ENCODE measurements around the gene SORCS2. TPM values are rescaled to one million over a fixed set of nuclear protein-coding genes. Genes with fewer than 3 reads are reported as not detected.
A peak's percentile ranks its signal among the peaks of the same experiment; 100 is the strongest.

Gene SORCS2
- total and polyA plus RNA-seq, 12 donors, result 0.25 to 5.4 (median 2.2) TPM

DNA sequence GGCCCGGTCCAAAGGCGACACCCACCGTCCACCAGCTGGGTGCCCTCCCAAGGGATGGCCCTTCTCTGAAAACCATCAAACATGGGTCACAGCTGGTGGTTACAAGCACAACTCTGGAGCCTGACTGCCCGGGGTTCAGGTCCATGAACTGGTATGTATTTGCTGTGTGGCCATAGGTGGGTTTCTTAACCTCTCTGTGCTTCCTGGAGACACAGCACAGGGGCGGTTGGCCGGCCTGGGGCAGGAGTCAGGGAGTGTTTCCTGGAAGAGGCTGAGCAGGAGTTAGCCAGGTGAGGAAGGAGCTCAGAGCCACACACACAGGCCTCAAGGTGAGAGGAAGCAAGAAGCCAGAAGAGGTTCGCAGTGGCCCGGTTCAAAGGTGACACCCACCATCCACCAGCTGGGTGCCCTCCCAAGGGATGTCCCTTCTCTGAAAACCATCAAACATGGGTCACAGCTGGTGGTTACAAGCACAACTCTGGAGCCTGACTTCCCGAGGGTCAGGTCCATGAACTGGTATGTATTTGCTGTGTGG is 486.0 kb downstream of the SORCS2 start:
- intact Hi-C loops (cut with DNase I), result no loop called here
- H3K27ac ChIP-seq, result no peak overlapping the region
- TF ChIP-seq, protein P1, sequence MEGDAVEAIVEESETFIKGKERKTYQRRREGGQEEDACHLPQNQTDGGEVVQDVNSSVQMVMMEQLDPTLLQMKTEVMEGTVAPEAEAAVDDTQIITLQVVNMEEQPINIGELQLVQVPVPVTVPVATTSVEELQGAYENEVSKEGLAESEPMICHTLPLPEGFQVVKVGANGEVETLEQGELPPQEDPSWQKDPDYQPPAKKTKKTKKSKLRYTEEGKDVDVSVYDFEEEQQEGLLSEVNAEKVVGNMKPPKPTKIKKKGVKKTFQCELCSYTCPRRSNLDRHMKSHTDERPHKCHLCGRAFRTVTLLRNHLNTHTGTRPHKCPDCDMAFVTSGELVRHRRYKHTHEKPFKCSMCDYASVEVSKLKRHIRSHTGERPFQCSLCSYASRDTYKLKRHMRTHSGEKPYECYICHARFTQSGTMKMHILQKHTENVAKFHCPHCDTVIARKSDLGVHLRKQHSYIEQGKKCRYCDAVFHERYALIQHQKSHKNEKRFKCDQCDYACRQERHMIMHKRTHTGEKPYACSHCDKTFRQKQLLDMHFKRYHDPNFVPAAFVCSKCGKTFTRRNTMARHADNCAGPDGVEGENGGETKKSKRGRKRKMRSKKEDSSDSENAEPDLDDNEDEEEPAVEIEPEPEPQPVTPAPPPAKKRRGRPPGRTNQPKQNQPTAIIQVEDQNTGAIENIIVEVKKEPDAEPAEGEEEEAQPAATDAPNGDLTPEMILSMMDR (IDR thresholded peaks at IDR 0.05), result no peak
- H3K36me3 ChIP-seq, result no peaks in the 10 kb centered on the region
- H3K4me3 ChIP-seq, result no peak overlapping the region
- DNase-seq (no peak), ATAC-seq (no peak)
- peaks cover 0 to 30% (median 6%) of the 10 kb centered on the region in 7 donors for H3K27me3 ChIP-seq
- peaks cover 0 to 27% (median 0%) of the 10 kb centered on the region in 11 donors for H3K9me3 ChIP-seq
- 86 to 88% methylated on average over 9 of the region's 9 CpGs for whole genome bisulfite sequencing, 2 donors
- peaks cover 0 to 4% (median 0%) of the 10 kb centered on the region in 9 donors for H3K4me1 ChIP-seq

DNA sequence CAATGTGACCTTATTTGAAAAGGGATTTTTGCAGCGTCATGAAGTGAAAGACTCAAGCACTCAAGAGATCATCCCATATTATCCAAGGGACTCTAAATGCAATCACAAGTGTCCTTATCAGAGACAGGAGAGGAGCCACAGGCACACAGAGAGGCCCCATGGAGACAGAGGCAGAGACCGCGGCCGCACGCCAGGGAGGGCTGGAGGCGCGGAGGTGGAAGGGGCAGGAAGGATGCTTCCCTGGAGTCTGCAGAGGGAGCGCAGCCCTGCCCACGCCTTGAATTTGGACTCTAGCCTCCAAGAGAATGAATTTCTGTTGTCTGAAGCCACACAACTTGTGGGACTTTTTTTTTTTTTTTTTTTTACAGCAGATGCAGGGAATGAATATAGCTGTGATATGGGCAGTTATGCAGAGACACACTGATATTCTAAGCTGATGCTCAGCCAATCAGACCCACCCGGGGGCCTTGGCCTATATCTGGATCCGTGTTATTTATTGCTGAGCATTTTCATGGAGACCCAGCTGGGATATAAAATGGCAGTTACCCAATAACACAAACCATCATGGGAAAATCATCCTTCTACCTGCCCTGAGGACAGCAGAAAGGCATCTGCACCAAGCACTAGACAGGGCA is 487.2 kb downstream of the SORCS2 start:
- ATAC-seq (peak in 4 of 8 donors; percentile 11 to 72 (median 34)), DNase-seq (peak in 1 of 2 donors; percentile 23)
- WGBS, 2 donors, result 43 to 44% methylated on average over 11 of the region's 11 CpGs
- TF ChIP-seq, protein P1 (IDR thresholded peaks at IDR 0.05), result no peak
- Histone ChIP-seq H3K4me1 (peaks cover 0 to 4% (median 0%) of the 10 kb centered on the region in 9 donors), H3K36me3 (no peaks in the 10 kb centered on the region), H3K4me3 (no peak overlapping the region), H3K27ac (no peak overlapping the region), H3K27me3 (peaks cover 0 to 23% (median 6%) of the 10 kb centered on the region in 7 donors), H3K9me3 (peaks cover 0 to 31% (median 0%) of the 10 kb centered on the region in 11 donors)
- intact Hi-C loops (cut with DNase I), result no loop called here

DNA sequence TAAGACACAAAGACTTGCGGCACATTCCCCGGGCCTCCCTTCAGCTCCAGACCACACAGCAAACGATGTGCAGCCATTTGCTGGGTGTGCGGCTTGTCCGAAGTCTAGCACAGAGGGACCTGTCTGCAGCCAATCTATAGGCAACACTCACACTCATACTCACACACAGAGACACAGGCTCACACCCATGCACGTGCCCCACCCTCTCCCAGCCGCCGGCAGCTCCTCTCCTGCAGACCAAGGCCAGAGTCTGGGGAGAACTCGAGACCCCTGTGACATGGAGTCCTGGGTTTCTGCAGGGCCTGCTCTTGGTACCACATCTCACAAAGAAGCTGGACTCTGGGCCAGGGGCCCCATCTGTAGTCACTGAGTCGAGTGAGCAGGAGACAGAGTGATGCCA is 487.8 kb downstream of the SORCS2 start:
- Histone ChIP-seq H3K36me3 (no peaks in the 10 kb centered on the region), H3K27me3 (peaks cover 0 to 21% (median 6%) of the 10 kb centered on the region in 7 donors), H3K4me1 (peaks cover 0 to 4% (median 0%) of the 10 kb centered on the region in 9 donors), H3K4me3 (no peak overlapping the region), H3K27ac (no peak overlapping the region), H3K9me3 (peaks cover 0 to 31% (median 0%) of the 10 kb centered on the region in 11 donors)
- TF ChIP-seq, protein P1 (IDR thresholded peaks at IDR 0.05), result no peak
- DNase-seq (no peak), ATAC-seq (no peak)
- WGBS, 2 donors, result 62 to 76% methylated on average over 10 of the region's 10 CpGs
- intact Hi-C loops (cut with DNase I), result no loop called here

DNA sequence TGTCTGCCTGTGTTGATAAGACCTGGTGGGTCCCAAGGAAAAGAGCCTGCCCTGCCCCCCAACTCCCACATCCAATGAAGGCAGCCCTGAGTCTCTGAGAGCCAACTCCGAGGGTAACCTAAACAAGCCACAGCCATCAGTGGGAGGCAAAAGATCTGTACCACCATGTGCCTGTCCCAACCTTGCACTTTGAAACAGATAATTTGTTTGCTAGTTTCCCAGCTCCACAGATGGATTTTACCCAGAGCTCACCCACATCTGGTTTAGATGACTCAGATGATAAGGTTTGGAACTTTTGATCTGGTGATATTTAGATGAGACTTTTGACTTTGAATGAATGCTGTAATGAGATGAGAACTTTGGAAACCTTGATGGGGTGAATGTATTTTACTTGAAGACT is 488.4 kb downstream of the SORCS2 start:
- Histone ChIP-seq H3K36me3 (no peaks in the 10 kb centered on the region), H3K27ac (no peak overlapping the region), H3K4me1 (peaks cover 0 to 4% (median 0%) of the 10 kb centered on the region in 9 donors), H3K27me3 (peaks cover 0 to 16% (median 6%) of the 10 kb centered on the region in 7 donors), H3K9me3 (peaks cover 0 to 31% (median 0%) of the 10 kb centered on the region in 11 donors), H3K4me3 (no peak overlapping the region)
- TF ChIP-seq, protein P1 (IDR thresholded peaks at IDR 0.05), result no peak
- DNase-seq (no peak), ATAC-seq (no peak)
- intact Hi-C loops (cut with DNase I), result no loop called here
- WGBS, 2 donors, result 75 to 80% methylated on average over 1 of the region's 1 CpG
